Left renal cortex interstitium (tissue), 4 donors: ENCODE results near the gene OR5AU1. TPM values are rescaled to one million over a fixed set of nuclear protein-coding genes. Genes with fewer than 3 reads are reported as not detected.
"Not testable (repeated sequence)": the region's sequence is repeated elsewhere in the genome, so short reads cannot be mapped to it uniquely, and the experiment has no call there.

ENCODE experiments used
- DNase-seq, 4 donors: peaks; one replicate each; pipeline ENCODE4 v3.0.0-alpha.2; 2013; ENCODE audit warnings: low read depth in 4 of 4, low spot score in 2 of 4, missing footprints in 1 of 4
- polyA plus RNA-seq, 4 donors: library from polyadenylated mRNA; unstranded; fragments of 120-200 nt; gene quantifications; one replicate each; pipeline ENCODE4 v1.2.1, GENCODE V29; 2013; ENCODE audit not compliant: insufficient read length in 4 of 4

Gene OR5AU1
- polyA plus RNA-seq, 4 donors, result 0.03 to 0.09 (median 0.03) TPM; not detected in 1

DNA sequence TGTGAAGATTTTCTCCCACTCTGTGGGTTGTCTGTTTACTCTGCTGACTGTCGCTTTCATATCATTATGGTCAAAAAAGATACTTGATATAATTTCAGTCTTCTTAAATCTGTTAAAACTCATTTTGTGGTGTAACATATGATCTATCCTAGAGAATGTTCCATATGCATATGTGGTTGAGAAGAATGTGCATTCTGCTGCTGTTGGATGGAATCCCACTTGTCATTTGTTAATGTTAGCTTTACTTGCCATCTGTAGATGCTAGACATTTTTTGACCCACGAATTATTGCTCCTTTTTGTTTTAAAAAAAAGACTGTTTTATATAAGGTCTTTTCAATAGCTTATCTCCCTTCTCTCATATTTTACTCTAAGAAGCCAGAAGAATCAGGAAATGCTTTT, 26.3 kb upstream of the OR5AU1 start:
- DNase-seq, result no peak

DNA sequence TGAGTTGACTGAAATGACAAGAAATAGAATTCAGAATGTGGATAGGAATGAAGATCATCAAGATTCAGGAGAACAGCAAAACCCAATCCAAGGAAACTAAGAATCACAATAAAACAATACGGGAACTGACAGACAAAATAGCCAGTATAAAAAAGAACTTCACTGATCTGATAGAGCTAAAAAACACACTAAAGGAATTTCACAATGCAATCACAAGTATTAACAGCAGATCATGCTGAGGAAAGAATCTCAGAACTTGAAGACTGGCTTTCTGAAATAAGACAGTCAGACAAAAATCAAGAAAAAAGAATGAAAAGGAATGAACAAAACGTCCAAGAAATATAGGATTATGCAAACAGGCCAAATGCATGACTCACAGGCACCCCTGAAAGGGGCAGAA, 15.3 kb upstream of the OR5AU1 start:
- no peak for DNase-seq

DNA sequence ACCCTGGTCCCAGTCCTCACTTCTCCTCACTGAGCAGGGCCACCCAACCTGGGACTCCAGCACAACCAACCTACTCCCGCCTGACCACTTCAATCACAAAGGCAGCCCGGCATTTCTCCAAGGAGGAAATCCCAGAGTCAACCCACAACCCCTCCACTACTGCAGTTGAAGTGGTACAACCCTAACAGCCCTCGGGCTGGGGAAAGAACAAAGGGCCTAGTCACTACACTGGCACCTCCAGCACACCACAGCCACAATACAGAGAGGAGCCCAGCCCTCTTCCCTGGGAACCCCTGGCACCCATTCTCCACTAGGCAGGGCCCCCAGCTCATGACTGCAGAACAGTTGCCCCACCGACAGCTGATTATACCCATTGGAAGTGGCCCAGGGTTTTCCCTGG, 13.7 kb upstream of the OR5AU1 start:
- no peak for DNase-seq

DNA sequence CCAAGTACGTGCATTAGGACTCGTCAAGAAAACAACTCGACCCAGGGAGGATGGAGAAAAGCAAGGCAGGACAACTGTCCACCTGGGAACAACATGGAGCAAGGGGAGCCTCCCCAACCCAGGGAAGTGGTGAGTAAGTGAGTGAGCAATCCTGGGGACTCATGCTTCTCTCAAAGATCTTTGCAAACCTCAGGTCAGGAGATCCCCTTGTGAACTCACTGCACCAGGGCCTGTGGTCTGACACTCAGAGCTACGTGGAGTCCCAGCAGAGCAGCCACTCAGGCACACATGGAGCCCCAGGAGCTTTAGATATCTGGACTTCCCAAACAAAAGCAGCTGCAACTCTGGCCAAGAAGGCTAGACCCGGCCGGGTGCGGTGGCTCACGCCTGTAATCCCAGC, 12.2 kb upstream of the OR5AU1 start:
- no peak for DNase-seq

DNA sequence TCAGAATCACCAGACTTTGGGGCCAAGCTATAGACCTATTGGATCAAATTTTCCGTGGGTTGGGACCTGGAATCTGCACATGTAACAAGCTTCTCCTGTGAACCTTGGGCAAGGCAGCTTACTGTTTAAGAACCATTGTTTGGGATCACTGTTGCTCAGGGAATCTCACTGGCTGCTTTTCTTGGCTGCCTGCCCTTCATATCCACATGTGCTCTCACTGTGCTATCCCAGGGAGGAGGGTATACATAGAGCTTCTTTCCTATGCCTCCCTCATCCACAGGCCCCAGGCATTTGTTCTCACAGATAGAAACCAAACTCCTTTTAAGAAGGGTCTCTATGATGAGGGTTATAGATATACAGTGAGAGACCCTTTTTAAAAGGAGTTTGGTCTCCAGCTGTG, 9.8 kb upstream of the OR5AU1 start:
- not testable (repeated sequence) for DNase-seq

DNA sequence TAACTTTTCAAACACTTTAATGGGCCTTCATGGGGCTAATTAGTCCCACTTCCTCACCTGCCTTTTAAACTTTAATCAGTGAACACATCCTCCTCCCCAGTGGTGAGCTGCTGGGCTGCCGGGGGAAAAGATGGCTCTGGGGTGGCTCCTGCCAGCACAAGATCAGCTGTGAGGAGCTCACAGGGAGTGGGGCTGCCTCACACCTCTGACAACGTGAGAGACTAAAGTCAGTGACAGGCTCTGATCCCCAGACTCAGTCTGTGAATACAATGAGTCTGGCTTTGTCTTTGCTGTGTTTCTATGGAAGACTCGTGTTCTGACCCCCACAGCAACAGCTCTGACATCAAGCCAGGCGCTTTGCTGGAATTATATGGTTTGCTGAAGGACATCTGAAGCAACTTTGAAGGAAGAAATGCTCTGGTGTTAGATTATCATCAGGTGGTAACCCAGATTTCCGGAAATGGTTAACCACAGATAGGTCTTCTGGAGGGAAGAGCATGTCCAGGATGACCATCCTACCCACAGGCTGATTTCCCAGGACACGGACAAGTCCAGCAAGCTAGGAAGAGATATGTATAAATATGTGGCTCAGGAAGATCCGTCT, 9.2 kb upstream of the OR5AU1 start:
- not testable (repeated sequence) for DNase-seq

DNA sequence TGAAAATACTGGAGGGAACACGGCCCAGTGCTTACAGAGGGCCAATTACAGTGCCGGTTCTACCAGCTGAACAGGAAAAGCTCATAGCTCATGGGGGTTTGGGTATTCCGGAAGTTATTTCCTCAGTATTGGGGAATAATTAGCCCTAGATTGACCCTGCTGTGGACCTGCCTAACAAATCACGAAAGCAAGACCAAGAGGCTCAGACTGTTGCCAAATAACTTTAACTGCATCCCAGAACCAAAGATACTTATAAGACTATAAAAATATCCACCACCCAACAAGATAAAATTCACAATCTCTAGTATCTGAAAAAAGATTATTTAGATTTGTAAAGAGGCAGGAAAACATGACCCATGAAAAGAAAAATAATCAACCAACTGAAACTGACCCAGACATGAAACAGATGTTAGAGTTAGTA, 8.0 kb upstream of the OR5AU1 start:
- DNase-seq, result no peak

DNA sequence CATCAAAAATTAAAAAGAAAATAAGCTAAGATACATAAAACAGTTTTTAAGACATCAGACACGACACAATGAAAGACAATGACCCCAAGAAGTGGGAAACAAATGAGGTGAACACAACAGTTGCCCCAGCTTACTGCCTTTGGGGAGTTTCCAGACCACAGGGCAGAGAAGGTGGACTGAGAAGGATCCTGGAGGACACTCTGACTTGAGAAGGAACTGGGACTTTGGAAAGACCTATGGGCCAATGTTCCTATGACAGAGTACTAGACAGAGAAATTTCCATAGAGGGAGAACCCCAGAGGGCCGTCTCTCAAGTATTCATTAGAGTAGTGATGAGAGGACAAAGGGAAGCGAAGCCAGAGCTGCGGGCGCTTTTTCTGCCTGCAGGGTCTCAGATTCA, 6.2 kb upstream of the OR5AU1 start:
- DNase-seq, result no peak

DNA sequence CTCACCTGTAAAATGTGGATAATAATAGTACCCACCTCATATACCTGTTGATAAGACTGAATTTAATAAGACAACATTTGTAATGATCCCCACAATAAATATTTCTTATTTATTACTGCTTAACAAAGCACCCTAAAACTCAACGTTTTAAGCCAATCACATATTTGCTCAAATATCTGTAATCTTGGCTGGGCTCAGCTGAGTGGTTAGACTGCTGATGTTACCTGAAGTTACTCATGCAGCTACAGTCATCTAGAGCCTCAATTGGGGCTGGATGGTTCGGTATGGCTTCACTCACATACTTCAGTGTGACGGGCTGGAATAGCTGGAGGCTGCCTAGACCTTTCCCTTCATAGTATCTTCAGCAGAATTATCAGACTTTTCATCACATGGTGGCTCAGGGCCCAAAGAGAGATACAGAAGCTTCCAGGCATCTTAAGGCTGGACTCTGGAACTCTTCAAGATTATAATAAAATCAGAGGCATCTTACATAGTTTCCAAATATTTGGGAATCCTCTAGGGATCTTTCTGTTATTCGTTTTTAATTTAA, 4.3 kb upstream of the OR5AU1 start:
- no peak for DNase-seq

DNA sequence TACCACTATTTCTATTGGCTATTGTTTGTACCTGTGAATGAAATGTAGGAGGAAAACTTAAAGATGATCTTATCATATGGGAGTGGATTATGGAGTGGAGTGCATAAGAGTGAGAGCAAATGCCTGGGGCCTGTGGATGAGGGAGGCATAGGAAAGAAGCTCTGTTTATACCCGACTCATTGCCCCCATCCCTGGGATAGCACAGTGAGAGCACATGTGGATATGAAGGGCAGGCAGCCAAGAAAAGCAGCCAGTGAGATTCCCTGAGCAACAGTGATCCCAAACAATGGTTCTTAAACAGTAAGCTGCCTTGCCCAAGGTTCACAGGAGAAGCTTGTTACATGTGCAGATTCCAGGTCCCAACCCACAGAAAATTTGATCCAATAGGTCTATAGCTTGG, 2.3 kb upstream of the OR5AU1 start:
- DNase-seq, result not testable (repeated sequence)

DNA sequence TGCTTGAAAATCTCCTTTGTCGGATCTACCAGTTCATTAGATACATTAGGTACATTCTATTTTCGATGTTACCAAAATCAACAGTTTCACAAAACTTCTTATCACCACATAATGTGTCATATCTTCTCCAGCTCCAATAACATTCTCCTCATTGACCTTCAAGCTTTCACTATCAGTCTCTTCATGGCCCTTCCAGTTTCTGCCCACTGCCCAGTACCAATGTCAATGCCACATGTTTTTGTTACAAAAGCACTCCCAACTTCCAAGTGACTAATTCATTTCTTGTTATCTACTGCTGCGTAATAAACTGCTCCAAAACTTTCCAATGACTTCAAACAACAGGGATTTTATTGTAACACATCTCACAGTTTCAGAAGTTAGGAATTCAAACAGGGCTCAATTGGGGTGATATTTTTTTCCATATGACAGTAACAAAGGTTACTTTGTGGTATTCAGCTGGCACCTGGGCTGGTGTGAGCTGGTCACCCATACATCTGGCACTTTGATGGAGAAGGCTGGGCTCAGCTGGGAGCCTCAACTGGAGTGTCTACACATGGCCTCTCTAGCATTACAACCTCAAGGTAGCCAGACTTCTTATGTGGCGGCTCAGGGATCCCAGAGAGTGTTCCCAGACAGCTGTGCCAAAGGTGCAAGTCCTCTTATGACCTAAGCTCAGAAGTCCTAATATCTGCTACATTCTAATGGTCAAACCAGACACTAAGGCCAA, 6.1 kb downstream of the OR5AU1 start:
- no peak for DNase-seq

DNA sequence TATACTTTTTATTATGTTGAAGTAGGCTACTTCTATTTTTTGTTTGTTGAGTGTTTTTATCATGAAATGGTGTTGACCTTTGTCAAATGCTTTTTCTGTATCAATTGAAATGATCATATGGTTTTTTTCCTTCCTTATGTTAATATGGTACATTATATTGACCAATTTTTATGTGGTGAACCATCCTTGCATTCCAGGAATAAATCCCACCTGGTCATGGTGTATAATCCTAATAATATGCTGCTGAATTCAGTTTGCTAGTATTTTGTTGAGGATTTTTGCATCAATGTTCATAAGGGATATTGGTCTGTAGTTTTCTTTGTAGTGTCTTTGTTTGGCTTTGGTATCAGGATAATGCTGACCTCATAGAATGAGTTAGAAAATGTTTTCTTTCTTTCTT, 10.4 kb downstream of the OR5AU1 start:
- no peak for DNase-seq

DNA sequence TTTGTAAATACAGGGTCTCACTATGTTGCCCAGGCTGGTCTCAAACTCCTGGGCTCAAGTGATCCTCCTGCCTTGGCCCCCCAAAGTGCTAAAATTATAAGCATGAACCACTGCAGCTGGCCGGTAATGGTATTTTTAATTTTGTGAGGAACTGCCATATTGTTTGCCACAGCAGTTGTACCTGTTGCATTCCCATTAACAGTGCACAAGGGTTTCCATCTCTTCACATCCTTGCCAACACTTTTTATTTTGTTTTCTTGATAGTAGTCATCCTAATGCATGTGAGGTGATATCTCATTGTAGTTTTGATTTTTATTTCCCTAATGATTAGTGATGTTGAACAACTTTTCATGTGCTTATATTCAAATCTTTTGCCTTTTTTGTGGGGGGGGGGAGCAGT, 13.5 kb downstream of the OR5AU1 start:
- DNase-seq, result no peak

DNA sequence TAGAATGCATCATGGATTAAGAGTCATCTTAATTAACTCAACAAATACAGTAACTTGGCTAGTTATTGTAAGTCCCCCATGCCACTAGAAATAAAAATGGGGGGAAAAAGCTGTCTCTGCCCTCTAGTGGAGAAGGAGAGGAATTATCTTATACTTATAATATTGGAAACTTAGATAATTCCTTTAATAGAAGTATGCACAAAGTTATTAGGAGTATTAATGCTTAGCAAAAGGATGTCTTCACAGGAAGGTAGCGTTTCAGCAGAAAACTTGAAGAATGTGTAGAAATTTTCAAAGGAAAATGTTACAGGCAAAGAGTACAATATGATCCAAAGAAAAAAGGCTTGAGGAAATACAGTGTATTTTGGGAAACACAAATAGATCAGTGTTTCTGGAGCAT, 19.8 kb downstream of the OR5AU1 start:
- DNase-seq, result no peak

DNA sequence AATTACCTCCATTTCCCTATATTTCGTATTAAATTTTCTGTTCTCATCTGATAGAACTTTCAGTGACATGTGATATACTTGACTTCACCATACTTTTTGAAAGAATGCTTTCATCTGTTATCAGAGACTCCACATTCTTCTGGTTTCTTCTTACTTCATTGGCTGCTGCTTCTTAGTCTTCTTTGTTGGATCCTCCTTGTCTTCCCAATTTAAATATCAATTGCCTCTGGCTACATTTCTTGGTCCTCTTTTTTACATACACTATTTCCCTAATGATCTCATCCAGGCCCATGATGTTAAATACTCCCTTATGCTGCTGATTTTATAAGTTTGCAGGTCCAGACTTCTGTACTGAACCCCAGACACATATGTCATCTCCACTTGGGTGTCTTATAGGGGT, 22.0 kb downstream of the OR5AU1 start:
- no peak for DNase-seq

DNA sequence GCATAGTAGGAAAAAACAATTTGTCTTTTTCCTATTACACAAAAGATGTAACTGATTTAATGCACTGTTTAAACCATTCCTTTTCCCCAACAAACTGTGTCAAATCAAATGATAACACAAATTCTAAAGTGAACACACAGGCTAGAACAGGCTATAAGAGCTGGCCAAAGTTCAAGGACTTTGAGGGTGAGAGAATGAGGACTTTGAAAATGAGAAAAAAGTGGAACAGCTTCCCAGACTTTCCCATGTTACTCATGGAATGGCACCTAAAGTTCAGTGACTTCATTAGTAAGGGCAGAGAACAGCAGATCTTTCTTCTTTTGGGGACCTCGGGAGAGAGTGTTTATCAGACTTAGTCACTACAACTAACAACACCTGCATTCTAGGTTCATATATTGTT, 32.4 kb downstream of the OR5AU1 start:
- DNase-seq, result no peak

DNA sequence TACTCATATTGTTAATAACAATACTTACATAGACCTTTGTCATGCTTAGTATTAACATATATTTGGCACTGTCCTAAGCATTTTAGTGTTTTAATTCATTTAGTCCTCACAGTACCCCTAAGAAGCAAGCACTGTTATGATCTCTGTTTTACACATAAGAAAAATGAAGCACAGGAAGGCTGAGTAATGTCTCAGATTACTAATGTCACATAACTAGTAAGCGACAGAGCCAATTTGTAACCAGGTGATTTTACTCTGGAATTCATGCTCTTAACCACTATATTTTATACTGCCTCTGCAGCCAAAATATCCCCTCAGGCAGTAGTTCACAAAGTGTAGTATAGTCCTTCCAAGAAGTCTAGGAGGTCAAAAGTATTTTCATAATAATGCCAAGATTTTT, 34.7 kb downstream of the OR5AU1 start:
- no peak for DNase-seq

DNA sequence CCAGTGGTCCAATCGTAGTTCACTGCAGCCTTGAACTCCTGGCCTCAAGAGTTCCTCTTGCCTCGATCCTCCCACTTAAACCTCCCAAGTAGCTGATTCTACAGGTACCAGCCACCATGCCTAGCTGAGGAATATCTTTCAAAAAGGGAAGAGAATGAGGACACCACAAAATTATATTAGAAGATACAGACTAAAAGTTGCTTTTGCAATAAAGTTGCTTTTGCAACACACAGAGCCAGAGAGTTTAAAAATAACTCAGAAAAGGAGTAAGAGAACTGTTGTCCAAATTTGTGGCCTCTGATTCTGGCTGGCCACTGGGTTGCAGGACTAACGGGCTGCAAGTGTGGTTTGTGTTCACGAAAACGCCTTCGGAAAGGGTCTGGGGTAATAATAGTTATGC, 35.2 kb downstream of the OR5AU1 start:
- DNase-seq, result no peak

DNA sequence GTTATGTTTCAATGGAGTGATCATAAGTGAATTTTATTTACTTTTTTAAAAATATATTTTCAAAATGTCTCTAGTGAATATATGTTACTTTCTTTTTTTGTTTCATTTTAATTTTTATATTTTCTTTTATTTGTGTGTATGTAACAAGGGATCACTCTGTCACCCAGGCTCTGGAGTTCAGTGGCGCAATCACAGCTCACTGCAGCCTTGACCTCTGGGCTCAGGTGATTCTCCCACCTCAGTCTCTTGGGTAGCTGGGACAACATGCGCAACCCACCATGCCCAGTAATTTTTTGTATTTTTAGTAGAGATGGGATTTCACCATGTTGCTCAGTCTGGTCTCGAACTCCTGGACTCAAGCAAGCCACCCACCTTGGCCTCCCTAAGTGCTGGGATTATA, 36.9 kb downstream of the OR5AU1 start:
- no peak for DNase-seq

DNA sequence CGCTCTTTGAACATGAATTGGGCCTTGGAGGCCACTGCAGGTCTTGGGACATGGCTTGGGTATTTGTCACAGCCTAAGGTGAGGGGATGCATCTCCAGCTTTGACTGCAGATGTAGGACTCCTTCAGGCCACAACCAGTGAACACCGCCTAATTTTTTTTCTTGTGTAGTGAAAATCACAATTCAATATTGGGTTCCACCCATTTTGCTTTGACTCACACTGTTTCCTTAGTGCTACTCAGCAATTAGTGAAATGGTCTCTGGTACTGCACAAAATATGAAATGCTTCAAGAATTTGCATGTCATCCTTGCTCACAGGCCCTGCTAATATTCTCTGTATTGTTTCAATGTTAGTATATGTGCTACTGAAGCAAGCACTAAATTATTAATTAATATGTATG, 42.5 kb downstream of the OR5AU1 start:
- DNase-seq, result no peak

DNA sequence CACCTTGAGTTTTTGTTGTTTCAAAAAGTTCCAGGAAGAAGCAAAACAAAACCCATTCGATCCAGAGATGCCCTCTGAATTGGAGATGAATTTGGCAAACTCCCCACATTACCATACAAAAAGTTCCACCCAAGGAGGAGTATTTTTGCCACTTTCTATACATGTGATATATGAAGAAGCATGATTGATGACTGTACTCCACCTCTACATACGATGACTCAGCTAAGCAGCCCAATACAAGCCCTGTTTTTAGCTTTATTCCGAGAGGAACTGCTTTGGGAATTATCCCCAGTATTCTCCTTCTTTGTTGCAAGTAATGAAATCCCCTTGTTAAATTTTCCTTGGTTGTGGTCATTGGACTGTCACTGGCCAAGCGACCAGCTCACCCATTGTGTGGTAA, 43.6 kb downstream of the OR5AU1 start:
- DNase-seq, result no peak

DNA sequence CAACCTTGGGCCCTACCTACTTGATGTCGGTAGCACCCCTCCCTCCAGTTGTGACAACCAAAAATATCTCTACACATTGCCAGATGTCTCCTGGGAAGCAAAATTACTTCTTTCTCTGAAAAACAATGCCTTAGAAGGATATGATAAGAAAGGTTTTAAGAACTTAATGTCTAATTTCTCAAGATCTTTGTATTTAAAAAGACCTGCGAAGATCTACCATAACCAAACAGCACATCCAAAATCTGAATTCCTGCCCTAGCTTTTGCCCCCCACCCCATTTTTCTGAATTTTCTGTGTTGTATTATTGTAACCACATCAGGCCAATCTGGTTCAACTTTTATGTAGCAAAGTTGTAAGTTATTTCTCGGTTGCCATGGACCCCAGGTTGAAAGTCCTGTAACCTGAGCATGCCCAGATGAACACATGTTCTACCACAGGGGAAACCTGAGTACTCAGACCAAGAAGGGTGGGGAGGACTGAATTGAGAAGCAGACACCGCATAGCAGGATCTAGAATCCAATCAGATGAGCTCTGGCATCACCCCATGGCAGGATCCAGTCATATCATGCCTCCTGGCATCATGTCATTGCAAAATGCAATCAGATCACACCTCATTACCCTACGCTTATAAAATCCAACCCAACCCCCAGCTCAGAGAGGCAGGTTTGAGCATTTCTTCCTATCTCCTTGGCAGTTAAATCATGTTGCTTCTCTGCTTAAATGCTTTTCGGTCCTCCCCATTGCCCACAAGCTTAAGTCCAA, 46.3 kb downstream of the OR5AU1 start:
- DNase-seq, result no peak
